HPDE6-E6E7 (cell line): ENCODE results near the gene STRA6.

Source experiments
- DNase-seq: peaks from one replicate; pipeline ENCODE4 v3.0.0; 2011; ENCODE audit warnings: missing footprints; ENCODE audit errors: extremely low spot score

Gene STRA6

DNA sequence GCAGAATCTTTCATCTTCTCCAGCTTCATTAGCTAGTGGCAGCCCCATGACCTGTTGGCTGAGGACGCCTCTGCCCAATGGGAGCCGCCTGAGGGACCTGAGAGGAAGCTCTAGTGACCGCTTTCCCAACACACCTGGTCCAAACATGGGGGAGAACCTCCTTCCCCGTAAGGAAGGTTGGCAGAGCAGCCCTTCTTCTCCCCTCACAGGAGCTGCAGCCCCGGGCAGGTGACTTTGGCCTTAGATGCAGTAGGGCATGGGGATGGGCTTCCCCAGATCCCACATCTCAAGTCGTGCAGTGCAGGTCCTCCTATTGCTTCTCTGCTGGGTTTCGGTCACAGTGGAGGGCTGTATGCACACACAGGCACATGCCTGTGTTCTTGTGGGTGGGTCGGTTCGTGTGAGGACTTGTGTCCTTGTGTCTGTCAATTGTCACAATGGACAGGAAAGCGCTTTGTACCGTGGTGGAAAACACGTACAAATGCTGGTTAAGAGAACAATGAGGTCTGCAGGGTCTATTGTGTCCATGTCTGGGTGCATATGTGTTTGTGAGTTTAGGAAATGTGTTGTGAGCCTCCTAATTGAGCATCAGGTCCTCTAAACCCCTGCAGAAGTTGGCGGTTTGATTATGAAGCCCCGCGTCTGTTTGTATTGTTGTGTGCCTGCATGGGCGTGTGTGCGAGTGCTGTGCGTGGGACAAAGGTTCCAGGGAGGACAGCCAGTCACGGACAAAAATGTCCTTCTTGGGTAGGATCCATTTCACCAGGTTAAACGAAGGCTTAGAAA is 70.8 kb downstream of the STRA6 start:
- DNase-seq, result no peak

DNA sequence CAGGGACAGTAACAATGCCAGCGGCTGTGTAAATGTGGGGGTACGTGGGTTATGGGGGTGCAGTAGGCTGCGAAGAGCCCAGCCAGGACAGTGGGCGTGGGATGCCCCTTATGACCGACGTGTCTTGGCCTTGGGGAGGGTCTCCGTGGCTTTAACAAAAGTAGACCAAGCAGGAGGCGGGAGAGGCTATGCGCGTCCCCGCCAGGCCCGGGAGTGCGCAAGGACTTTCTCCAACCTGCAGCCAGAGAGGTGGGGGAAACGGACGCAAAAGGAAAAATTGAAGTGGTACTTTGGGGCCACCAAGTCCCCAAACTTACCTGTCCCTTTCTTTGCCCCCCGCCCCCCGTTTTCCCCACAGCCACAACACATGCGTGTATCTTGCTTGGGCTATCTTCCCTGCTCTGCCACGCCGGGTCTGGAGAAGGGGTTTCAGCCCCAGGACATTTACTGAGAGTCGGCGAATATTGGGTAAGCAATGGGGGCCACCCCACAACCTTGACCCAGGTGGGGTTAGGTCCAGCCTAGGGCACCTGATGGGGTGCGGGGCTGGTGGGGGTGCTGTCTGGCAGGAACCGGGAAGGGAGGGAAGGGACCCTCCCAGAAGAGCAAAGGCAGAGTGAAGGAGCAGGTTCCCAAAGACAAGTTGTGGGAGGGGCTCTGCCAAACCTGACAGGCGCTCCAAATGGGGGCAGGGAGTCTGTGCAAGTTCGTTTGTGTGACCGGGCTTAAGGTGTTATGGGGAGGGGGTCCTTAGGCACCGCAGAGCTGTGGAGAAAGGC is 71.5 kb downstream of the STRA6 start:
- DNase-seq, result no peak

DNA sequence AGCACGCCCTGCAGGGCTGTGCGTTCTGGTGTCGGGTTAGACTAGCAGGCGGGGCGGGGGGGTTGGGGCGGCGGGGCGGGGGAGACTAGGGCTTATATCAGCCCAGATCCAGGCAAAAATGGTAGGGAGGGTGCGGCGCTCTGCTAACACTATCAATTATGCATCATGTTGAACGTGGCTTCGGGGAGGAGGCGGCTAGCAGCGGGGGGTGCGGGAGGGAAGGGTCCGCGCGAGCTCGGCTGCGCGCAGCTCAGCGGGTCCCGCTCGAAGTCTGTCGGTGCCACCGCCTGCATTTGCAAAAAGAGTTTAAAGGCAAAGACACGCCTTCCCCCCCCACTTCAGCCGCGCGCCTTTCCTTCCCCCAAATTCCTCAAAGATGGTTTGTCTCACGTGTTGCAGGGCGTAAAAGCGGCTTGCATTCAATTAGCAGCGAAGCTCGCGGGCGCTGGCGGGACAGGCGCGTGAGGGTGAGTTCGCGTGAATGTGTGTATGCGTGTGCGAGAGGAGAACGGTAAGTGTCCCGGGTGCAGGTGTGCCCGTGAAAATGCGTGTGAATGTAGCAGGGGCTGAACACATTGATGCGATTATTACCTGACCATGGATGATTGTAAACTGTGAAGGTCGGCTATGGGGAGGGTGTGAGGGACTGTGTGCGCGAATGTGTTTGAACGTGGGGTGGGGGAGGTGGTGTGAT is 72.3 kb downstream of the STRA6 start, which contains the start of gene ISLR2:
Gene ISLR2, plus strand, starts transcription at position 432 of the 694 bp plus-strand sequence. CDS start 2,169 bp downstream, outside the sequence.
- DNase-seq, result no peak

DNA sequence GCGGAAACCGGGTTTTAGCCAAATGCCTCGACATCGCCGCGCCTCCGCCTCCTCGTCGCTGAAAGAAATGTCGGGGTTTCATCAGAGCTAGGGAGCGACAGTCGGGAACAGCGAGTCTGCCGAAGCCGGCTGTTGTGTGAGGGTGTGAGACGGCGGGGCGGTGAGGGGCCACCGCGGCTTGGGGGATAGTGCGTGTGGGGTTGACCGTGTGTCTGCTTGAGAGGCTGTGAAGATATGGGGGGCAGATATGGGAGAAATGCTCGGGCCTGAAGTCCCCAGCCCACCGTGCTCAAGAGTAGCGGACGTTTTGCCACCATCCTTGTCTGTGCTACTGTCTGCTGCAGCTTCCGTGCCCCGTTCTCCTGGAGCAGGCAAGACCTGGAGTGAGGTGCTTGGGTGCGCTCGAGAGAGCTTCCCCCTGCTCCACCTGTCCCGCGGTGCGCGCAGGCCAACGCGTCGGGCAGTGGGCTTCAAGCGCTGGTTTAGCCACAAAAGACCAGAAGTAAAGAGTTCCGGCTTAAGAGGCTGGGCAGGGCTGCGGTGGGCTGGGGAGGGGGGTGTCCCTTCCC is 72.9 kb downstream of the STRA6 start:
- no peak for DNase-seq
